WERI-Rb-1 (cell line): ENCODE results near the gene ST3GAL6.
"Not testable (repeated sequence)": the region's sequence is repeated elsewhere in the genome, so short reads cannot be mapped to it uniquely, and the experiment has no call there.

Experiments used
- DNase-seq: peaks from one replicate; pipeline ENCODE4 v3.0.0-alpha.2; 2020
- H3K27ac ChIP-seq: fragments of 250-450 bp; sonication (Bioruptor Pico); 2 replicates; pipeline ENCODE4 v1.5.1; 2020; ENCODE audit warnings: mild to moderate bottlenecking, moderate library complexity
- H3K27me3 ChIP-seq: fragments of 250-450 bp; sonication (Bioruptor Pico); 2 replicates; pipeline ENCODE4 v1.5.1; 2021; ENCODE audit warnings: mild to moderate bottlenecking, low read depth, moderate library complexity; ENCODE audit not compliant: insufficient read depth, severe bottlenecking
- H3K36me3 ChIP-seq: fragments of 250-450 bp; sonication (Bioruptor Pico); 2 replicates; pipeline ENCODE4 v1.5.1; 2020; ENCODE audit warnings: mild to moderate bottlenecking, moderate library complexity
- H3K4me3 ChIP-seq: 2 replicates; pipeline ENCODE4 v1.5.1; 2011; ENCODE audit warnings: low read depth, mild to moderate bottlenecking, control low read depth, low read length
- H3K9me3 ChIP-seq: fragments of 250-450 bp; sonication (Bioruptor Pico); 2 replicates; pipeline ENCODE4 v1.5.1; 2021; ENCODE audit warnings: mild to moderate bottlenecking, moderate library complexity; ENCODE audit not compliant: severe bottlenecking
- TF ChIP-seq, protein P1 (sequence below): IDR thresholded peaks from 2 replicates; pipeline ENCODE4 v1.5.1; 2011; ENCODE audit warnings: low read depth, mild to moderate bottlenecking, control low read depth, inconsistent platforms, low read length

The ST3GAL6 gene

GRCh38 chr3:98827221-98827920 is 64.2 kb downstream of the ST3GAL6 start:
- DNase-seq = no peak
- no peak overlapping the region for H3K27ac ChIP-seq
- no peaks in the 10 kb centered on the region for H3K9me3 ChIP-seq
- TF ChIP-seq, protein P1, sequence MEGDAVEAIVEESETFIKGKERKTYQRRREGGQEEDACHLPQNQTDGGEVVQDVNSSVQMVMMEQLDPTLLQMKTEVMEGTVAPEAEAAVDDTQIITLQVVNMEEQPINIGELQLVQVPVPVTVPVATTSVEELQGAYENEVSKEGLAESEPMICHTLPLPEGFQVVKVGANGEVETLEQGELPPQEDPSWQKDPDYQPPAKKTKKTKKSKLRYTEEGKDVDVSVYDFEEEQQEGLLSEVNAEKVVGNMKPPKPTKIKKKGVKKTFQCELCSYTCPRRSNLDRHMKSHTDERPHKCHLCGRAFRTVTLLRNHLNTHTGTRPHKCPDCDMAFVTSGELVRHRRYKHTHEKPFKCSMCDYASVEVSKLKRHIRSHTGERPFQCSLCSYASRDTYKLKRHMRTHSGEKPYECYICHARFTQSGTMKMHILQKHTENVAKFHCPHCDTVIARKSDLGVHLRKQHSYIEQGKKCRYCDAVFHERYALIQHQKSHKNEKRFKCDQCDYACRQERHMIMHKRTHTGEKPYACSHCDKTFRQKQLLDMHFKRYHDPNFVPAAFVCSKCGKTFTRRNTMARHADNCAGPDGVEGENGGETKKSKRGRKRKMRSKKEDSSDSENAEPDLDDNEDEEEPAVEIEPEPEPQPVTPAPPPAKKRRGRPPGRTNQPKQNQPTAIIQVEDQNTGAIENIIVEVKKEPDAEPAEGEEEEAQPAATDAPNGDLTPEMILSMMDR = no peak
- H3K27me3 ChIP-seq = no peaks in the 10 kb centered on the region
- no peak overlapping the region for H3K4me3 ChIP-seq
- H3K36me3 ChIP-seq = 0 out of 2 replicates have a peak, but pooled peaks cover 5% of the 10 kb centered on the region

DNA sequence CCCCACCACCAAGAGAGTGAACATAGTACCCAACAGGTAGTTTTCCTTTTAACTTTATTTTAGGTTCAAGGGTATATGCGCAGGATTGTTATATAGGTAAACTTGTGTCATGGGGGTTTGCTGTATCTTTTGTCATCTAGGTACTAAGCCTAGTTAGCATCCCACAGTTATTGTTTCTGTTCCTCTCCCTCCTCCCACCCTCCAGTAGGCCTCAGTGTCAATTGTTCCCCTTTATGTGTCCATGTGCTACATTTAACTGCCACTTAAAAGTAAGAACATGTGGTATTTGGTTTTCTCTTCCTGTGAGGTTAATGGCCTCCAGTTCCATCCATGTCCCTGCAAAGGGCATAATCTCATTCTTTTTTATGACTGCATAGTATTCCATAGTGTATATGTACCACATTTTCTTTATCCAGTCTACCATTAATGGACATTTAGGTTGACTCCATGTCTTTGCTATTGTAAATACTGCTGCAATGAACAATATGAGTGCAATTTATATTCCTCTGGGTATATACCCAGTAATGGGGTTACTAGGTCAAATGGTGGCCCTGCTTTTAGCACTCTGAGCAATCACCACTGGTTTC is 66.2 kb downstream of the ST3GAL6 start:
- peaks cover 6% of the 10 kb centered on the region for H3K9me3 ChIP-seq
- no peak for DNase-seq
- no peak overlapping the region for H3K4me3 ChIP-seq
- H3K36me3 ChIP-seq = 0 out of 2 replicates have a peak, but pooled peaks cover 5% of the 10 kb centered on the region
- H3K27me3 ChIP-seq = no peaks in the 10 kb centered on the region
- TF ChIP-seq, protein P1 = no peak
- H3K27ac ChIP-seq = no peak overlapping the region

GRCh38 chr3:98831060-98831459 is 67.9 kb downstream of the ST3GAL6 start:
- not testable (repeated sequence) for H3K27ac ChIP-seq, DNase-seq, H3K4me3 ChIP-seq, H3K27me3 ChIP-seq, H3K9me3 ChIP-seq, H3K36me3 ChIP-seq

DNA sequence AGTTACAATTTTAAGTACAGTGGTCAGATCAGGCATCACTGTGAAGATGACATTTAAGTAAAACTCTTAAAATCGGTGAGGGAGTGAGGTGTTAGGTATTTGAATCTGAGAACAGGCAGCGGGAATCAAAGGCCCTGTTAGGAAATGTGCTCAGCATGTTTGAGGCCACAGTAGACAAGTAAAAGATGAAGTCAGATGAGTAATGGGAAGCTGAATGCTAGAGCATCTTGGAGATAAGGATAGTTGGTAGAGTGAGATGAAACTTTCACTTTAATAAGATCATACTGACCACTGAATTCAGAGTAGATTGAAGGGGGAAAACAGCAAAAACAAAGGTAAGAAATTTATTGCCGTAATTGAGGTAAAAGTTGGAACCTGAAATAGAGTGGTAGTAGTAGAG is 76.7 kb downstream of the ST3GAL6 start:
- no peaks in the 10 kb centered on the region for H3K9me3 ChIP-seq
- TF ChIP-seq, protein P1 = no peak
- H3K36me3 ChIP-seq = no peaks in the 10 kb centered on the region; the same call in none of the 2 replicates
- H3K27me3 ChIP-seq = no peaks in the 10 kb centered on the region
- no peak overlapping the region for H3K27ac ChIP-seq
- no peak overlapping the region for H3K4me3 ChIP-seq
- DNase-seq = no peak

GRCh38 chr3:98843266-98843959 is 80.3 kb downstream of the ST3GAL6 start:
- Histone ChIP-seq H3K36me3 (peaks cover 8% of the 10 kb centered on the region), H3K9me3 (no peaks in the 10 kb centered on the region), H3K27me3 (no peaks in the 10 kb centered on the region), H3K27ac (no peak overlapping the region), H3K4me3 (no peak overlapping the region)
- TF ChIP-seq, protein P1 = no peak
- DNase-seq = no peak
